Myocyte (in vitro differentiated cells): ENCODE measurements around the gene DIDO1. TPM values are rescaled to one million over a fixed set of nuclear protein-coding genes. Genes with fewer than 3 reads are reported as not detected.

Experiments
- DNase-seq: peaks from one replicate; pipeline ENCODE4 v3.0.0-alpha.2; 2012; ENCODE audit warnings: low read depth
- total RNA-seq: library from RNA; depleted of rRNA; stranded (reverse); fragments of >200 nt; gene quantifications from 2 replicates; pipeline ENCODE4 v1.2.3, GENCODE V29; 2014

DIDO1 gene
- total RNA-seq, 1 donor from 2014 or later = 31.9 TPM

DNA sequence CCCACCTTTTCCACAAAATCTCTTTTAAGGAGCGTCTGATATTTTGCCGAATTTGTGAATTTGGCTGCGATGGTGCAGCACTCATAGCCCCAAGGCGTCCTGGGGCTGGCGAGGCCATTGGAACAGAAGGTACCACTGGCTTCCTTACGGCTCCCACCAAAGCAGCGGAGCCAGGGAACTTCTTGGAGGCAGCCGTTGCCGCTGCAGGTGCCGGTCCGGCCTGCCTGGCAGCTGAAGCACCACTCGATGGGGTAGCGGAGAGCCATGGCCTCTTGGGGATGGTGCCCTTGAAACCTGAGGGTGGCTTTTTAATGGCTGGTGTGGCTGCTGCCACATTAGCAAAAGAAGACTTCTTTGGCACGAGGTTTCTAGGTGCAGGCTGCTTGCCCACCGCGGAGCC lies 29.8 kb downstream of the DIDO1 start:
- no peak for DNase-seq

DNA sequence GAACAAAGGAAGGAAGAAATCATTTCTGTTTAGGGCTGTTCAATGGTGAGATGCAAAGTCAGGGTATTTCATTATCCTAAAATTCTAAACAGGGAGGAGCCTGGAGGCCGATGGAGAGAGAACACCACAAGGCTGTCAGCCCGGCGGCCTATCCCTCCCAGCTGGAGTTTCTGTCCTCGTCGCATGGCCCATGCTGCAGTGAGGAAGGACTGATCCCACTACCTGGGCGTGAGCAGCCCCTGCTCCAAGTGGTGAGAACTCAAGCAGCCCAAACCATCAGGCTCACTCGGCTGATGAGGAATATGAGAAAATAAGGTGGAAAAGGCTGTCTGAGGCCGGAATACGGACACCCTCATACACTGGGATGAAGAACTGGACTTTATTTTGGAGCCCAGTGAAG lies 30.8 kb downstream of the DIDO1 start:
- no peak for DNase-seq

DNA sequence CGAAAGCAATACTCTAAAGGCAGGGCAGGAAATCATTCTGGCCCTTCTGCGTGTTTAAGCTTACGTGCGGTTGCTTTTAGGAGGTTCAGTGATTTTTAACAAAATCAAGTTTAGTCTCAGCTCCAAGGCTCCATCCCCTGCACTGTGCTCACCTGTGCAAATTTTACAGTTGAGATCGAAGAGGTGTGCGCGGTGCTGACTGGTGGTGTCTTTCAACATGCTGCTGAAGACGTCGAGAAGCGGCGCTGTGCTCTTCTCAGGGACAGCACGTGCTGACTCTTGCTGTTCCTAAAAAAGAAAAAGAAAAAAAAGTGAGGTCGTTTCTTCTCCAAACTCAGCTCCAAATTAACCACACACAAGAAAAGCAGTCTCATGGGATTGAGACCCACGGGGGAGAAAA lies 32.0 kb downstream of the DIDO1 start:
- no peak for DNase-seq

DNA sequence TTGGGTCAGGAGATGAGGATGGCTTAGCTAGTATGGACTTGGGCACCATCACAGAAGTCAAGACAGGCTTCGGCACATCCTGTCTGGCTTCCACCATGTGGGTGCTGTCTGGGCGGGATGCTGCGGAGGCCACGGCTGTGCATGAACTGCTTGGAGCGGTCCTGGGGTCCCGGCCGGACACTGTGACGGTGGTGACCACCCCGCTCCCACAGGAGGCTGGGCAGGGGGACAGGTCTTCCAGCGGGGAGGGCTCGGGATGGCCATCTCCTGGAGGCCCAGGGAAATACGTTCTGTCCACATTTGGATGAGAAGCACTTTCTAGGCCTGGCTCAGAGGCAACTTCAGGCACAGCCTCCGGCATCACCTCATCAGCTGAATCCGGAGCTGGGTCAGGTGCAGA lies 32.6 kb downstream of the DIDO1 start:
- no peak for DNase-seq

DNA sequence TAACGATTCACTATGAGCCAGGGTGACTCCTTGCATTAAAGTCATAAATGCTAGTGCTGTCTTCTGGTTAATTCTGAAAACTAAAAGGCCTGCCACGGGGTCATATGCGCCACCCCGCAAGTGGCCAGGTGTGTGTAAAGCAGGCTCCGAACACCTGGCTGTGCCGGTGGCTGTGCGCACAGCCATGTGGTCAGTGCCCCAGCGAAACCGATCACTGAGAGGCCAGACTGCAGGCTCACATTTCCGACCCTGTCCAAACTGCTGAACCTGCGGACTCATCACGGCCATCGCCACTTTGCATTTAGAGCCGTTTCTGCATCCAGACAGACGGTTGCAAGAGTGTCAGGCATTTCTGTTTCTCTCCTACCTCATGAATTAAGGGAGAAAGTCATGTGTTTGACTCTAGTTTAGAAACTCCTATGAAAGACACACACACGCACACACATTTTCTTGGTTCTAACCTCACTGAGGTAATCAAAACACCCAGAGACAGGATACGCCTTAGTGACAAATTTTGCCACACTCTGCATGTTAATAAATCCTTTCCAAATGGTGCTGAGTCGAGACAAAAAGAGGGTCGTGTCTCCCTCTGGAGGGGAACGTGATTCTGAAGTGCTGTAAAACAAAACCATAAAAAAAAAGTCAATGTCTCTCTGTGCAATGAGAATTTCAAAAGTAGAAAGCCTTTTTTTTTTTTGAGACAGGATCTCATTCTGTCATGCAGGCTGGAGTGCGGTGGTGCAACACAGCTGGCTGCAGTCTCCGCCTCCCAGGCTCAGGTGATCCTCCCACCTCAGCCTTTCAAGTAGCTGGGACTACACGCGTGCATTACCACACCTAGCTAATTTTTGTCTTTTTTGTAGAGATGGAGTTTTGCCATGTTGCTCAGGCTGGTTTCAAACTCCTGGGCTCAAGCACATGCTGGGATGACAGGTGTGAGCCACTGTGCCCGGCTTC lies 33.7 kb downstream of the DIDO1 start:
- DNase-seq = no peak

DNA sequence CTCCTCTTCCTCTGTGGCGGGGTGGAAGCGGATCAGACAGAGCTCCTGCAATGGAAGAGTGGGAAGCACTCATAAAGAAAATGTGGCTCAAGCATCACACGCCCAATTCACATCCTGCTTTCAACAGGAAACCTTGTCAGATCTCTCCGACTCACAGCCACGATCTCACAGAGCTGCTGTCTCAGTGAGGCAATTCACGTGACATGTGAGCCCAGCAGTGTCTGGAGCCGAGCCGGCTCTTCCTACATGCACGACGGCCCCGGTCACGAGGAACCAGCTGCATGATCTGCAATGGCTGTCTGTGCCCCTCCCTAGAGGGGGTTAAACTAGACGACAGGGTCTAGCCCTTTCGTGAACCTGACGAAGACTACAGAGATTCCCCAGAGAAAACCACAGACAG lies 35.2 kb downstream of the DIDO1 start:
- no peak for DNase-seq

DNA sequence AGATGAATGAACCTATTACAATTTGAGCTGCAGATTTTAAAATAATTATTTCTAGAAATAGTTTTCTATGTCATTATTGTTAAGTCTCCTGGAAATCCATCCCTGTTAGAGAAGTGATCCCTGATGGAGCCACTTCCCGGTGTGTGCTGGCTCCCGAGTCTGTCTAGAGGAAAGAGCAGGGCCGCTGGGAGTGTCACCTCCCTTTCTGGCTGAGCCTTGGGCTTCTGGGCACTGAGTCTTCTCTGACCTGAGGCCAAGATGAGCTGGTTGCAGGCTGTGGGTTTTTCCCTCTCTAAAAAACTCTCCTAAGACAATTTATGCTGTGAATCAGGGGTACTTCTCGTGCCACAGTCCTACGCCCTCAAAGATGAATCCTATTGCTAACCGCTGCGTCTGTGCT lies 35.9 kb downstream of the DIDO1 start:
- DNase-seq = no peak

DNA sequence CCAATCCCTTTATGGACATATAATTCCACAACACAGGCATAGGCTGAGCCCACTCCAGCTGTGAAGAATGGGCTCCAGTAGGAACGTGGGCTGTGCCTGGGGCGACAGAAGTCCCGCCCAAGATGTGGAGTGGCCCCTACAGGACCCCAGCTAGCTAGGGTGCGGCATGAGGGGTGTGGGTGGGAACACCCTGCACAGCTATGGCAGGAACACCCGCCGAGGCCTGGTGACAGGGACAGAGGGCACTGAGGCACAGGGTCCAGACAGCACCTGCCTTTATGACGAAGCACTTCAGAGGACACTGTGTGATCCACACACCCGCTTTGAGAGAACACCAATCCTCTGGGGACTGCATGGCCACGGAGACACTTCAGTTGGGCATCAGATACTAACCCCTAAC lies 36.4 kb downstream of the DIDO1 start:
- no peak for DNase-seq

DNA sequence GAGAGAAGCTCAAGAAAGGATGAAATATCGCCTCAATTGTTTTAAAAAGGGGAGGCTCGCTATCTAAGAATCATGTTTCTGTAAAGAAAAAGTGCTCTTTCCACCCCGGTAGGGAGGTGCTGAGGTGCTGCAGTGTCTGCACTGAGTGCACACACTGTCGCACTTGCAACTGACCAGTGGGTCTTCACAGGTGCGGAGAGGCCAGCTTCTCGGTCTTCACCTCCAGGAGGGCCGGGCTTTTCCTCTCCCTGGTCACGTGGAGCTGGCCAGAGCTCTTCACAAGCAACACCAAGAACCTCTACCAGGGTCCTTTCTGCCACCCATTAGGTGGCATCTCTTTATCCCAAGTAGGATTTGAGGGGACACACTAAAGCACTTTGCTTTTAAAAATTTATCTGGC lies 36.9 kb downstream of the DIDO1 start:
- no peak for DNase-seq

DNA sequence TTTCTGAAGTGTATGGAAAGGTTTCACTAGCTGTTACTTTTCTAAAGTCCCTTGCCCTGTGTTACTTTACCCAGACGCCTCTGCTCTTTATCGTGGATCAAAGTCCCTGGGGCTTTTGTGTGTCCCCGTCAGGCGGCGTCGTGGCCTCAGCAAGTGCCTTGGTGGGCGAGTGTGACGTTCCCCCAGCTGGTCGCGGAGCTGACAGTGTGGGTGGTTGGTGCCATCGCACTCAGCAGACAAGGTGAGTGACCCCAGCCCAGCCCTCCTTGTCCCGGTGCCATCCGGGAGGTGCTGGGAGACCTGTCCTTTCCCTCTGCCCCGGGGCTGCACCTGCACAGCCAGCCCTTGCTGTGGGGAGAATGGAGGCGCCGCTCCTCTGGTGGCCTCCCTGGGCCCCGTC lies 37.4 kb downstream of the DIDO1 start:
- no peak for DNase-seq

DNA sequence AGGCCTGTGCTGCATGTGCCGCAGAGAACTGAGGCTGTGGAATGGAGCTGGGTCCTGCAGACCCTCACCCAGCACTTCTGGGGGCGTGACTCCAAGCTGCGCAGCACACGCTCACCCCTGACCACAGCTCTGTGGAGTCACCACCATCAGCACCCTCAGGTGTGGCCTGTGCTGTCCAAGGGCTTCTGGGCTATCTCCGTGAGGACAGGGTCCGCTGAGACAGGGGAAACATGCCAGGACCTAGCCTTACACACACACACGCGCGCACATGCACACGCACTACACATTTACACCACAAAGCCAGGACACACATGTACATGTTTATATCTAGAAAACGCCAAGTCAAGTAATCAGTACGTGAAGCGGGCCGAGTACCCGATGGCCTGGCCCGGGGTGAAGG lies 37.9 kb downstream of the DIDO1 start:
- DNase-seq = no peak

DNA sequence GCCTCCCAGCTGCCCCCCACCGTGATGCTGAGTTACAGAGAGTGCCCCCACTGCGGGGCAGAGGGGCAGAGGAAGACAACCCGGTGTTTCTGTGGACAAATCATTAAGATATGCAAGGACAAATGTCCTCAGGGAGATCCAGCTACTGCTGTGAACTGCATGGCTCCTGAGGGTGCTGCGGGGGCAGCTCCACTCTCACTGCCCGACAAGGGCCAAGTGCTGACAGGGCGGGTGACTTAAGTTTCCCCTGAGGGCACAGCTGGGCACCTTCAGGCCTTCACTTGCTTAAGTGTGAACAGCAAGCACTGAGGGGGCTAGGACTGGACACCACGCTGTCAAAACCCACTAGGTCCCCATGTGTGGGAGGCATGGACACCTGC lies 38.5 kb downstream of the DIDO1 start:
- DNase-seq = no peak

DNA sequence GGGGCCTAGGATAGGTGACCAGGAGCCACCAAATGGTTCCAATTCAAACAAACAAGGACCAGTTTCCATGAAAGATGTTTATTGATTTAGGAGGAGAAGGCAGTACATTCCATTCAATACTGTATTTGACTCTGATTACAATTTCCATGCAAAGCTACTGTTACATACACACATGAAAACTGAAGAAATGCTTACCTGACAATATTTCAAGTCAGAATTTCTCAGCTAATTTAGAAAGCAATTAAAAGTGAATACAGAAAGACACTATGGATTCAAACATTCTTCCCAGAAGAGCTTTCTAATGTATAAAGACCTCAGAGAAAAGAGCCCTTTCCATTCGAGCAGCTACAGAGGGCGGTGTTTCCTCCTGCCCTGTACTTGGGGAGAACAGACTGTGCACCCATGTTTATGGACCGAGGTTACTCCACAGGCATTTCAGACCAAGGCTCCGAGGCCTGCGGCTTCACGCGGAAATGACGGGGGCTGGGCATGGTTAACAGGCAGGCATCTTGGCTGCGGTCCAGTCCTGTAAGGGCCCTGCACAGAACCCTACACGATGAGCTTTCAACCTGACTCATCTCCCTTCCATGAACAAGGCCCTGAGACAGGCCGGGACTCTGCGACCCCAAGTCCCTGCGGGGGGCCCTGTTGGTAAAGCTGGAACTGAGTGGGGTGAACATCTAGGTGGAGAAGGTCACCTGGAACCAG lies 39.0 kb downstream of the DIDO1 start:
- peak; percentile 93 for DNase-seq

DNA sequence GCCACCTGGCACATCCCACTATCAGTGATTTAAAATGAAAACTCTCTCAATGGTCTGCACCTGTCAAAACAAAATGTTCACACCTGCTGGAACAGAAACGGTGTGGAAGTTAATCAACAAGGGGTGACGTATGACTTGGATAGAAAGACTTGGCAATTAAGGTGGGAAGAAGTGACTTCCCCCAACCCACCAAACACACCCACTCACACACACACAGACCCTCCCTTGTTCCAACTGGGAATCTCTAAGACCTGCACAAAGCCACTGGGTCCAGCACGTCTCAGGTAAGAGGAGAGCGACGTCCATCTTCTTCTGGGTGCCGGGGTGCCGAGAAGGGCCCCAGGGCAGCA lies 39.6 kb downstream of the DIDO1 start:
- no peak for DNase-seq

DNA sequence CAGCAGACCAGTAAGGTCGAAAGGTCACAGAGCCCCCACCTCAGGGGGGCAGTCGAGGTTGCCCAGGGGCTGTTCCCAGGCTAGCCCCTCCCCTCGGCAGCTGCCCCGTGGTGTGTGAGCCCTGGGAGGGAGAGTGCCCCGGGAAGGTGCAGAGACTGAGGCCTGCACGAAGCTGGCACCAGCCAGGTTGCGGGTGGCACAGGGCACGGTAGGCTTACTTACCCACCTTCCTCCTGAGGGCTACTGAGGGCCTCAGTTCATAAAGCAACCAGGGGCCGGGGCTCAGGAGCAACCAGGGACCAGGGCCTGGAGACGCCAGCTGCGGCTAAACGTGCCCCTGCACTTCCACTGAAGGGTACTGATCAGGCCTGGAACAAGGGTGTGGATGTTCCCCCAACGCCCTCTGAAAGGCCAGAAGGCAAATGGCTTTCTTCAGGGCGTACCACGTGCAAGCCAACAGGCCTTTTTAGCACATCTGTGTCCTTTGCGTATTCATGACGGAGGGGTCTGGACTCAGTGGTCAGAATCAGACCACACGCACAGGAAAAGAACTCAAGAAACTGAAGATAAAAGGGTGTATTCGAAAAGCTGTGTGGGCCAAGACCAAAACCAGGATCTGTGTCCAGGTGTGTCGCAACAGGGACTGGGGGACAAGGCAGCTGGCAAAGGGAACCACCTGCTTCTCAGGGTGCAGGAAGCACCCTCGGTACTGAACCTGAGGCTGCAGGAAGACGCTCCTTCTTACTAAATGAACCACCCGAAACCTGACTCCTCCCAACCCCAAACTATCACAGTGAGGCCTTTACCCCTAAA lies 40.2 kb downstream of the DIDO1 start:
- no peak for DNase-seq

DNA sequence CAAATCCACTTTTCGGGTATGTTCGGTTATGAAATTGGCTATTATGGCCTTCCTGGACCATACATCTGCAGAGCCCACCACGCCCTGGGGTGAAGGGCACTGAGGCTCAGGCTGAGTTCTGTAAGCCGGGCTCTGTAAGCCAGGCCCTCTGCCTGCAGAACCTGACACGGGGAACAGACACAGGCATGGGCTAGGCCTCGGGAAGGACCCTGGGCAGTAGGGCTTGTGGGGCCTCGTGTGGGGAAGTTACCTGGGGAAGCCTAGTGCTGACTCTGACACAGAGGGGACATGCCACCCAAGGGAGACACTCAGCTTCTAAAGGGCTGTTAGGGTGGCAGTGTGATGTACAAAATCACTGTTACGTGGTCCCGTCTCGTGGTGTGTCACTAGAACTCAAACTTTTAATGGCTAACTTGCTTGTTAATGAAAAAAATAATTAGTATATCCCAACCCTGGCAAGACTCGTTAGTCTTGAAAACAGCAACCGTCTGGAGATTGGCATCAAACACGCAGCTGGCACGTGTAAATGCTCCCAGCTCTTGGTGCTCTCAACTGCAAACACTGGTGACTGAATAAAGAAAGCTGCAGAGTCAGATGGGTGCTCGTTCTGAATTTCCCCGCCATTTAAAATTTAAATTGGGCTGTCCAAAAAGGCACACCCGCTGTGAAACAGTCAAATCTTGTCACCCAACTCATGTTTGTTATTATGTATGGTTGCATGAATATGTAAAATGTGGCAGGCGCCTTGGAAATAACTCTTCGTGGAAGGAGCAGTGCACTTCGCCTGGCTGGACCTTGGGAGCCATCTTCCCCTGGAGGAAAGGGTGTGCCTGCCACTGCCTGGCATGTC lies 41.0 kb downstream of the DIDO1 start:
- DNase-seq = no peak

DNA sequence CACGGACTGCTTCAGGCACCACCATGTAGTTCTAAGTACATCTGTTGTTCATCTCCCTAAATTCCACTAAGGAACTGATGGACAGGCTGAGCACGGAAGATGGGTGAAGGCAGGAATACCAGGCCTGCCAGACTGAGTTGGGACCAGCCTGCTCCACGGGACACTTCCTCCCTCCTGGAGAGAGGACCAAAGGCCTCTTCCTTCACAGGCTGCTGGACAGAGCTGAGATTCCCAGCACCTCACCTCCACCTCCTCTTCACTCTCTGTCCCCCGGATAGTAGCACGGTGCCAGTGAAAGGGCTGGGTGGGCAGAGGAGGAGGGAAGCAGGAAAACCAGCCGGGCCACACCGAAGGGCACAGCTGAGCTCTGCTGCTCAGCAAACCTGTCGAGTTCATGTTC lies 41.7 kb downstream of the DIDO1 start:
- no peak for DNase-seq

DNA sequence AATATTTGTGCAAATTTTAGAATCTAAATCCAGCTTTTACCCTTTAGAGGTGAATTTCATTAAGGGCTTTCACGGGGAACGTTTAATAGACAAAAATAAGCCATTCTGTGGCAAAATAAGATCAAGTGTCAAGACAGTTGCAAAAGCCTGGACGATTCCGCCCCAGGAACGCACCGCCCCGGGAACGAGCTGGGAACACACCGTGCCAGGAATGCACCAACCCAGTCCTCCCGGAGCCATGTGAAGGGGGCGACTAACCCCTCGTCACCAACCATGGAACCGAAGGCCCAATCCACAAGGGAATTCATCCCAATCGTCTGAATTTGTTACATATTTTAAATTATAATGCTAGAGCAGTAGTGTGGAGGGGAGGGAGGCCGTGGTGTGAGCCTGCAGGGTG lies 43.9 kb downstream of the DIDO1 start:
- DNase-seq = no peak

DNA sequence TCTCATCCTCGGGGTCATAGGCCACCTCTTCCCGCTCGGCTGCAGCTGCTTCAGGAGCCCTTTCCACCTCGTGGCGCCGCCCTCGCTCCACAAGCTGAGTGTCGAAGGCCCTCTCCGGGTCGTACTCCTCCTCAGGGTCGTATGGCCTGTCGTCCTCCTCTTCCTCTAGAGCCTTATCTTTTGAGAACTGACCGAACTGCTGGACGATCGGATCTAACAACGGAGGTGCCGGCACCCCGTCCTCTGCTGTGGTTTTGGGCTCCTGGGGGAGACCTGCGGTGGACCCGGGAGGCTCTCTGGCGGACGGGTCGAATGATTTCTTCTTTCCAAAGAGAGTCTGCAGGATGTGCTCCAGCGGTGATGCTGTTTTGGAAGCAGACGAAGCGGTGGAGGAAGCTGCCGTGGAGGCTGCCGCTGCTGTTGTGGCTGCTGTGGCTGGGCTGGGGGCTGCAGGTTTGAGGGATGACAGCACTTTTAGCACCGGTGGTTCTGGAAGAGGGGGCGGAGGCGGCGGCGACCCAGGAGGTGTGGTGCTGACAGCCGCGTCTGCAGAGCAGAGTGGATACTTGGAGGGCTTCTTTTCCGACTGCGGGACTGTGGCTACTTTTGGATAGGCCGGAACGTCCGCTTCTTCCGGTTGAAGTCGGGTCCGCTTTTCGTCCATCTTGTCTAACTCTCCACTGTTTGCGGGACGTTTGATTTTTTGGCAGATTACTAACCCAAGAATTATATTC lies 44.5 kb downstream of the DIDO1 start:
- DNase-seq = no peak

DNA sequence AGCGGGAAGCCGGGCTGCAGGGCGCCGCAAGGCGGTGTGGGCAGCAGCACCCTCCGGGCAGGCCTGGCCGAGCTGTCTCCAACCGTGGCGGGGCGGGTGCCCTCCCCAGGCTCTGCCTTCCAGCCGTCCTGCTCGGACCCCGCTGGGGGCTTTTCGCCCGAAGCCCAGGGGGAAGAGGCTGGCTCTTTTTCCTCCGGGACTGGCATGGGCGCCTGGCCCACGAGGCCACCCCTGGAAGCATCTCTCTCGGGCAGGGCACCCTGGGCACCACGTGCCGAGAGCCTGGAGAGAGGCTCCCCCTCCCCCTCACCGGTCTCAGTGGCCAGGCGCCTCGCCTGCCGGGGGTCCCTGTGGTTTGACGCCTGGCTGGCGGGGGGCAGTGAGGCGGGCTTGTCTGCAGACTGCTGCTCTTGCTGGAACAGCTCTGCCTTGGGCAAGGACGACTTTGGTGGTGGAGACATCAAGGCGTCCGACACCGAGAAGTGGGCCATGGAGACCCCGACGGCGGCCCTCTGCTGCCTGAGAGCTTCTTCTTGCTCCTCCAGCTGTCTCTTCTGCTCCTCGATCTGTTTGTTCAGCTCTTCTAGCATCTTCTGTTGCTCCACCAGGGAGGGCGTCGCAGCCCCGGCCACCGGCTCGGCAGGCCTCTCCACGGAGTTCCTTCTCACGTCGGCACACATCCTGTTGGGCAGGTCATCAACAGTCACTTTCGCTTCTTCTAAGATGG lies 45.2 kb downstream of the DIDO1 start:
- no peak for DNase-seq
